ENCODE results near the gene CORIN.

- TF ChIP-seq CTCF (IDR thresholded peaks at IDR 0.05; ENCODE audit: low read depth, low read length) = no peak
- no peak for TF ChIP-seq EZH2phosphoT487 (IDR thresholded peaks at IDR 0.05; ENCODE audit: low read depth)
Measured at GRCh38 chr4:47654972-47655693, 182.7 kb downstream of the CORIN start.
